SJSA1 (cell line): ENCODE measurements around the gene ZSCAN20. TPM values are rescaled to one million over a fixed set of nuclear protein-coding genes. Genes with fewer than 3 reads are reported as not detected.

Experiments used
- DNase-seq, 2 experiments: peaks; one replicate each; pipeline ENCODE4 v3.0.0-alpha.2; 2015 to 2020; ENCODE audit warnings: low spot score in 2 of 2, low read depth in 1 of 2
- H3K27ac ChIP-seq: fragments of 250-450 bp; sonication (Bioruptor Pico); 2 replicates; pipeline ENCODE4 v1.5.1; 2020; ENCODE audit warnings: mild to moderate bottlenecking, moderate library complexity
- H3K27me3 ChIP-seq: fragments of 250-450 bp; sonication (Bioruptor Pico); replicated peaks from 2 replicates; pipeline ENCODE4 v1.5.1; 2020; ENCODE audit warnings: mild to moderate bottlenecking, moderate library complexity
- H3K36me3 ChIP-seq: fragments of 250-450 bp; sonication (Bioruptor Pico); 2 replicates; pipeline ENCODE4 v1.5.1; 2020; ENCODE audit warnings: mild to moderate bottlenecking
- H3K4me1 ChIP-seq: fragments of 250-450 bp; sonication (Bioruptor Pico); replicated peaks from 2 replicates; pipeline ENCODE4 v1.6.1; 2021; ENCODE audit warnings: mild to moderate bottlenecking
- H3K4me3 ChIP-seq: fragments of 250-450 bp; sonication (Bioruptor Pico); 2 replicates; pipeline ENCODE4 v1.5.1; 2020; ENCODE audit warnings: mild to moderate bottlenecking
- H3K9me3 ChIP-seq: fragments of 250-450 bp; sonication (Bioruptor Pico); replicated peaks from 2 replicates; pipeline ENCODE4 v1.5.1; 2020; ENCODE audit warnings: mild to moderate bottlenecking
- total RNA-seq: library from RNA; depleted of rRNA; stranded (reverse); fragments of >200 nt; shearing (Covaris generic); gene quantifications from 2 replicates; pipeline ENCODE4 v1.2.3, GENCODE V29; 2014; rRNA removed

The ZSCAN20 gene
- 5.3 and 8.5 TPM in 2 replicates for total RNA-seq

GRCh38 chr1:33472269-33472980 lies at the start of gene ZSCAN20:
TSS of gene ZSCAN20 (plus strand) at chr1:33472645. CDS start at chr1:33479289, 6,644 bp downstream.
- Histone ChIP-seq H3K36me3 (no peaks in the 10 kb centered on the region; the same call in 1 of the 2 replicates), H3K27ac (peak within 1 kb of the TSS; percentile 60), H3K27me3 (no peaks in the 10 kb centered on the region), H3K9me3 (no peaks in the 10 kb centered on the region), H3K4me3 (peak within 1 kb of the TSS; percentile 48), H3K4me1 (peaks cover 21% of the 10 kb centered on the region)
- DNase-seq: peak; percentile 97 to 99

GRCh38 chr1:33424205-33424604 lies 48.2 kb upstream of the ZSCAN20 start:
- DNase-seq: no peak
- Histone ChIP-seq H3K27ac (peak overlapping the region; percentile 36), H3K27me3 (no peaks in the 10 kb centered on the region), H3K36me3 (no peaks in the 10 kb centered on the region), H3K4me1 (peaks cover 27% of the 10 kb centered on the region), H3K4me3 (no peak overlapping the region), H3K9me3 (no peaks in the 10 kb centered on the region)

GRCh38 chr1:33424610-33425009 lies 47.8 kb upstream of the ZSCAN20 start:
- H3K4me1 ChIP-seq: peaks cover 30% of the 10 kb centered on the region
- no peaks in the 10 kb centered on the region for H3K36me3 ChIP-seq
- H3K4me3 ChIP-seq: no peak overlapping the region
- H3K9me3 ChIP-seq: no peaks in the 10 kb centered on the region
- H3K27ac ChIP-seq: peak overlapping the region; percentile 36
- DNase-seq: no peak
- no peaks in the 10 kb centered on the region for H3K27me3 ChIP-seq

- peaks cover 6% of the 10 kb centered on the region; the same call in 1 of the 2 replicates for H3K36me3 ChIP-seq
- H3K27ac ChIP-seq: no peak overlapping the region
- no peak overlapping the region for H3K4me3 ChIP-seq
- H3K9me3 ChIP-seq: peaks cover 3% of the 10 kb centered on the region; the same call in 1 of the 2 replicates
- peaks cover 36% of the 10 kb centered on the region for H3K4me1 ChIP-seq
- no peaks in the 10 kb centered on the region for H3K27me3 ChIP-seq
- no peak for DNase-seq
Observed at GRCh38 chr1:33425900-33426299, 46.5 kb upstream of the ZSCAN20 start.

- H3K4me1 ChIP-seq: peaks cover 26% of the 10 kb centered on the region
- DNase-seq: no peak
- peaks cover 3% of the 10 kb centered on the region; the same call in 1 of the 2 replicates for H3K9me3 ChIP-seq
- H3K36me3 ChIP-seq: peaks cover 6% of the 10 kb centered on the region; the same call in 1 of the 2 replicates
- no peak overlapping the region for H3K27ac ChIP-seq
- H3K4me3 ChIP-seq: no peak overlapping the region
- H3K27me3 ChIP-seq: no peaks in the 10 kb centered on the region
Observed at GRCh38 chr1:33426916-33427315, 45.5 kb upstream of the ZSCAN20 start.

GRCh38 chr1:33428661-33429060 lies 43.8 kb upstream of the ZSCAN20 start:
- Histone ChIP-seq H3K27me3 (no peaks in the 10 kb centered on the region), H3K36me3 (peaks cover 6% of the 10 kb centered on the region; the same call in 1 of the 2 replicates), H3K27ac (no peak overlapping the region), H3K4me1 (peaks cover 32% of the 10 kb centered on the region), H3K9me3 (peaks cover 3% of the 10 kb centered on the region; the same call in 1 of the 2 replicates), H3K4me3 (no peak overlapping the region)
- no peak for DNase-seq

GRCh38 chr1:33429332-33429731 lies 43.1 kb upstream of the ZSCAN20 start:
- Histone ChIP-seq H3K4me3 (no peak overlapping the region), H3K4me1 (peaks cover 35% of the 10 kb centered on the region), H3K9me3 (peaks cover 3% of the 10 kb centered on the region; the same call in 1 of the 2 replicates)

GRCh38 chr1:33429856-33430691 lies 42.4 kb upstream of the ZSCAN20 start:
- Histone ChIP-seq H3K36me3 (peaks cover 6% of the 10 kb centered on the region; the same call in 1 of the 2 replicates), H3K9me3 (peaks cover 3% of the 10 kb centered on the region; the same call in 1 of the 2 replicates), H3K27ac (0 out of 2 replicates have a peak overlapping the region, but pooled peaks have one; percentile 13), H3K4me1 (peaks cover 36% of the 10 kb centered on the region), H3K4me3 (peak overlapping the region; percentile 97), H3K27me3 (no peaks in the 10 kb centered on the region)
- peak in 1 of 2 experiments; percentile 49 for DNase-seq

More at GRCh38 chr1:33429332-33429731, 43.1 kb upstream of the ZSCAN20 start:
- DNase-seq: no peak
- no peaks in the 10 kb centered on the region for H3K27me3 ChIP-seq
- H3K36me3 ChIP-seq: peaks cover 6% of the 10 kb centered on the region; the same call in 1 of the 2 replicates
- no peak overlapping the region for H3K27ac ChIP-seq

- Histone ChIP-seq H3K27ac (0 out of 2 replicates have a peak within 1 kb of the TSS, but pooled peaks have one; percentile 13), H3K4me3 (peak within 1 kb of the TSS; percentile 97), H3K27me3 (no peaks in the 10 kb centered on the region), H3K36me3 (peaks cover 6% of the 10 kb centered on the region; the same call in 1 of the 2 replicates), H3K4me1 (peaks cover 42% of the 10 kb centered on the region), H3K9me3 (peaks cover 3% of the 10 kb centered on the region; the same call in 1 of the 2 replicates)
- DNase-seq: peak; percentile 88 to 98
Observed at GRCh38 chr1:33430692-33431593, 41.5 kb upstream of the ZSCAN20 start, which contains the start of gene PHC2. TSS of gene PHC2 (minus strand) at chr1:33431095. CDS start at chr1:33375539, 55,556 bp downstream.

GRCh38 chr1:33433509-33434362 lies 38.7 kb upstream of the ZSCAN20 start:
- Histone ChIP-seq H3K4me1 (peaks cover 42% of the 10 kb centered on the region), H3K36me3 (peaks cover 6% of the 10 kb centered on the region; the same call in 1 of the 2 replicates)
- peak; percentile 91 to 92 for DNase-seq

GRCh38 chr1:33434363-33434750 lies 38.1 kb upstream of the ZSCAN20 start:
- Histone ChIP-seq H3K4me3 (no peak overlapping the region), H3K9me3 (peaks cover 3% of the 10 kb centered on the region; the same call in 1 of the 2 replicates), H3K36me3 (peaks cover 6% of the 10 kb centered on the region; the same call in 1 of the 2 replicates), H3K27me3 (no peaks in the 10 kb centered on the region), H3K4me1 (peaks cover 42% of the 10 kb centered on the region), H3K27ac (no peak overlapping the region; the same call in 1 of the 2 replicates)
- DNase-seq: no peak

More at GRCh38 chr1:33433509-33434362, 38.7 kb upstream of the ZSCAN20 start:
- Histone ChIP-seq H3K4me3 (no peak overlapping the region), H3K27ac (peak overlapping the region; percentile 36), H3K27me3 (no peaks in the 10 kb centered on the region), H3K9me3 (peaks cover 3% of the 10 kb centered on the region; the same call in 1 of the 2 replicates)
